SW480 (cell line): ENCODE results near the gene ALDH9A1.
"Not testable (repeated sequence)": the region's sequence is repeated elsewhere in the genome, so short reads cannot be mapped to it uniquely, and the experiment has no call there.

Source experiments
- DNase-seq: peaks from one replicate; pipeline ENCODE4 v3.0.0-alpha.2; 2016; ENCODE audit warnings: low spot score

ALDH9A1 gene

DNA sequence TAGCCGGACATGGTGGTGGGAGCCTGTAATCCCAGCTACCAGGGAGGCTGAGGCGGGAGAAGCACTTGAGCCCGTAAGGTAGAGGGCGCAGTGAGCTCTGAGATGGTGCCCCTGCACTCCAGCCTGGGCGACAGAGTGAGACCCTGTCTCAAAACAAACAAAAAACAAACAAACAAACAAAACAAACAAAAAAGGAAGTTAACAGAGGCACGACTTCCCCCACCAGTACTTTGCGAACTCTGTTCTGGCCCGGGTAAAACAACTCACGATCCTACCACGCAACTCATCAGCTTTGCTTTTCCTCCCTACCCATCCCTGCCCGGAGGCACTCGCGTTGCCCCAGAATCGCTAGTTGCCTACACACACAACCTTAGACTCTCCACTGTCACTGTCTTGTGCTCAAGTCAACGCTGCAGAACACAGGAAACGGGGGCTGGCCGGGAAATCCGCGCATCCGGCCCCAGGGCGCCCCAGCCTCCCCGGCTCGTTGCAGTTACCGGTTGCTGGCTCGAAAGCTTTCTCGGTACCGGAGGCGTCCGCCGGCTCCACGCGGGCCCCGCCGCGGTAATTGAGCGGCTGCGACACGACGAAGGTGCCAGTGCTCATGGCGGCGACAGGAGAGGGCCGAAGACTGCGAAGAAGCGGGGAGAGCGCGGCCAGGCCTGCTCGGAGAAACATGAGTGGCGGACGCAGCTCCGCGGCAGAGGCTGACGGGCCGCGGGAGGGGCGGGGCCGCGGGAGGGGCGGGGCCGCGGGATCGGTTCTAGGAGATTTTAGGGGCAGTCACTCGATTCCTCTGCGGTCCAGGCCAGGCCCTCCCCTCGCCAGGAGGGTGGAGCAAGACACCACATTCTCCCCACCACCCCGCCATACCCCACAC is at the start of gene ALDH9A1:
Gene ALDH9A1 (minus strand): TSS at position 682 of the 880 bp plus-strand sequence. CDS start 4 bp downstream, at position 678.
- DNase-seq, result peak; percentile 79

DNA sequence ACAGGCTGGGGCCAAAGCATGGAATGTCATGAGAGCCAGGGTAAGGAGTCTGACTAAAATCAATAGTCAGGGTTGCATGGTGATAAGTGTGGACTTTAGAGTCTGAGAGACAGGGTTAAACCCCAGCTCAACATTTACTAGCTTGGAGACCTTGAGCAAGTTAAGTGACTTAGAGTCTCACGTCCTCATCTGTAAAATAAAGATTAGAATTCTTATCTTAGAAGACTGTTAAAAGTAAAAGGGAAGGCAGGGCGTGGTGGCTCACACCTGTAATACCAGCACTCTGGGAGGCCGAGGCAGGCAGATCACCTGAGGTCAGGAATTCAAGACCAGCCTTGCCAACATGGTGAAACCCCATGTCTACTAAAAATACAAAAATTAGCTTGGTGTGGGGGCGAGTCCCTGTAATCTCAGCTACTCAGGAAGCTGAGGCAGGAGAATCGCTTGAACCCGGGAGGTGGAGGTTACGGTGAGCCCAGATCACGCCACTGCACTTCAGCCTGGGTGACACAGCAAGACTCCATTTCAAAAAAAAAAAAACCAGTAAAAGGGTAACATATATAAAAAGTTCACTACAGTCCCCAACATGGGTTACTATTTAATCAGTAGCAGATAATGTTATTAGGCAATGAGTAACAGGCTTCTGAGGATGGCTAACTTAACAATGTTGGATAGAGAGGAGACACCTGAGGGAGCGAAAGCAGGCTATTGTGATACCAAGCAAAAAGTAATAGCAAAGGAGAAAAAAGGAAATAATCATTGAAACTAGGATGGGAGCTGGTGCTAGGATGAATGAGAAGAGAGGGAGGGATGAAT is 49.5 kb upstream of the ALDH9A1 start:
- no peak for DNase-seq

DNA sequence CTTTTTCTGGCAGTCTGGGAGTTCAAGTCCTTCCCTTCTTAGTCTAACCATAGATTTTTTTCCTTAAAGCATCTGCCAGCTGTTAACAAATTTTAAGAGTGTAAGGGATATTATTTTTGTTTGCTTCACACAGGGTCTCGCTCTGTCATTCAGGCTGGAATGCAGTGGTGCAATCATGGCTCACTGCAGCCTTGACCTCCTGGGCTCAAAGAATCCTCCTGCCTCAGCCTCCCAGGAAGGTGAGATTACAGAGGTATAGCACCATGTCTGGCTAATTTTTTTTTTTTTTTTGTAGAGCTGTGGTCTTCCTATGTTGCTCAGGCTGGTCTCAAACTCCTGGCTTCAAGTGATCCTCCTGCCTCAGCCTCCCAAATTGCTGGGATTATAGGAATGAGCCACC is 46.6 kb upstream of the ALDH9A1 start:
- DNase-seq, result not testable (repeated sequence)

DNA sequence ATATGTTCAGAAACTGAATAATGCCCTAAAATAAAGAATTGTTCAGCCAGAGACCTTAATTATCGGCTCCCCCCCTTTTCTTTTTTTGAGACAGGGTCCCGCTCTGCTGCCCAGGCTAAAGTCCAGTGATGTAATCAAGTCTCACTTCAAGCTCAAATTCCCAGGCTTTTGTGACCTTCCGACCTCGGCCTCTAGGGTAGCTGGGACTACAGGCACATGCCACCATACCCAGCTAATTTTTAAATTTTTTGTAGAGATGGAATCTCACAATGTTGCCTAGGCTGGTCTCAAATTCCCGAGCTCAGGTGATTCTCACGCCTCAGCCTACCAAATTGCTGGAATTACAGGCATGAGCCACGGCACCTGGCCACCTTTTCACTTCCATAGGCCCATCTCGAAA is 43.8 kb upstream of the ALDH9A1 start:
- no peak for DNase-seq

DNA sequence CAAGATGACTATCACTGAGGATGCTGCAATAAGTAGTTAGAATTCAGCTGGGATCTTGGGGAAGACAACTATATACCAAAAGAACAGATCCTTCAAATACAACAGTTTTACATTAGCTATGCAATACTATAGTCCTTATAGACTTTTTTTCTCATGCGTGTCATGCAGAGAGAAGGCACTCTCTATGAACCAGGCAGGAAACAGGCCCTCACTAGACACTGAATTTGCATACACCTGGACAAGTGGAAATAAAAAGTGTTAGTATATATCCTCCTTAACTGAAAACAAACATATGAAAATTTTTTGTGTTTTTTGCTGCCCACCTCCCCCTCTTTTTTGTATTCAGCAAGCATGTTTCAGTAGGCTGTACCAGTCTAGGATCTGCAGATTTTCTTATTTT is 40.4 kb upstream of the ALDH9A1 start:
- no peak for DNase-seq

DNA sequence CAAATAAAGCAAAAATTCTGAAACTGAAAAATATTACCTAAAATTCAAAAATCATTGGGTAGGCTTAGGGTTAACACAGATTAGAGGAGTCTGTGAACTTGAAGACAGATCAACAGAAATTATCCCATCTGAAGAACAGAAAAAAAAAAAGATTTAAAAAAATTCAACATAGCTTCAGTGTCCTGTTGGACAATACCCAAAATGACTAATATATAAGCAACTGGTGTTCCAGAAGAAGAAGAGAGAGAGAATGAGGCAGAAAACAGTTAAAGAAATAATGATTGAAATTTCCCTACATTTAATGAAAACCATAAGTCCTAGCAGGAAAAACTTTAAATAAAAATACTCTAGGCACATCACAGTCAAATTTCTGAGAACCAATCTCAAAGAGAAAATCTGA is 38.8 kb upstream of the ALDH9A1 start:
- DNase-seq, result no peak

DNA sequence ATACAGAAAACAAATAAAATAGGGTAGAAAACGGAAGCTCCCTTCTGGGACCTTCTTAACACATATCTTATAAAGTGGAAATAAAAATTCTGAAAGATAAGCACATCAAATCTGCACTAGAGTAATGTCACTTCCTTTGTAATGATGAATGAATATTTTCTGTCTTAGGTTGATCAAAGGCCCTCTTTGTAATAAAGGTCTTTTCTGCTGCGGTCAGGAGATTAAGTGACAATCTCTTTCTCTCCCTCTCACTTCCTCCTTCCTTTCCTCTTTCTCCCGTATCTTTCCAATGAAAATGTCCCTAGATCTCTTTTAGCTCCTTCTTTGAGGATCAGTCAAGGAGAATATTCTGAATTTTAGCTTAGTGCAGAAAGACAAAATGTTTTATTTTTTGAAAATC is 36.5 kb upstream of the ALDH9A1 start:
- DNase-seq, result no peak

DNA sequence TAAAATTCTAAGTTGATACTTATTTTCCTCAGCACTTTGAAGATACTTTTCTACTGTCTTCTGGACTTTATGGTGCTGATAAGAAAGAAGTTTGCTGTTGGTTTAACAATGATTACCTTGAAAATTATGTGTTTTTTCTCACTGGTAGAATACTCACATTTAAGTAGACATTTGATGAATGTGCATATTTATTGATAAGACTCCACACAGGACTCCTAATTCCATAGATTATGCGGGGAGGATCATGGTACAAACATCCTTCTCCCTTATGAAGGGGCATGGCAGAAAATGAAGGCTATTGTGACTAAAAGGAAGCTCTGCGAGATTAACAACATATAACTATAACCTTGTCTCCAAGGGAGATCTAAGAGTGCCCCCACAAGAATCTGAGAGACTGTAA is 28.5 kb upstream of the ALDH9A1 start:
- no peak for DNase-seq

DNA sequence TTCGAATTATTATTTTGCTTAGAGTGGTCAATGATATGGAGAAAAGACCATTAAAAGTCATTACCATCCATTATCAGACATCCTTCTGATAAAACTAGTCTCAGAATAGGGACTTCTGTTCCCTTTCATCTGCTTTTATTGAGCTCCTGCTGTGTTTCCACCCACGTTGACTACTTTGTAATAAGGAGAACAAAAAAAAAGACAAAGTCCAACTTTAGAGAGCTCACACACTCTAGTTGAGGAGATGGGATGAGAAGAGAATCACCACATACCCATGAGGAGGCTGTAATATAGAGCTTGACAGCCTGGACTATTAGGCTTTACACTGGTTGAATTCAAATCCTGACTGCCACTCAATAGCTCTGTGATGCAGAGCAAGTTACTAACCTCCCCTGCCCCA is 27.8 kb upstream of the ALDH9A1 start:
- DNase-seq, result no peak

DNA sequence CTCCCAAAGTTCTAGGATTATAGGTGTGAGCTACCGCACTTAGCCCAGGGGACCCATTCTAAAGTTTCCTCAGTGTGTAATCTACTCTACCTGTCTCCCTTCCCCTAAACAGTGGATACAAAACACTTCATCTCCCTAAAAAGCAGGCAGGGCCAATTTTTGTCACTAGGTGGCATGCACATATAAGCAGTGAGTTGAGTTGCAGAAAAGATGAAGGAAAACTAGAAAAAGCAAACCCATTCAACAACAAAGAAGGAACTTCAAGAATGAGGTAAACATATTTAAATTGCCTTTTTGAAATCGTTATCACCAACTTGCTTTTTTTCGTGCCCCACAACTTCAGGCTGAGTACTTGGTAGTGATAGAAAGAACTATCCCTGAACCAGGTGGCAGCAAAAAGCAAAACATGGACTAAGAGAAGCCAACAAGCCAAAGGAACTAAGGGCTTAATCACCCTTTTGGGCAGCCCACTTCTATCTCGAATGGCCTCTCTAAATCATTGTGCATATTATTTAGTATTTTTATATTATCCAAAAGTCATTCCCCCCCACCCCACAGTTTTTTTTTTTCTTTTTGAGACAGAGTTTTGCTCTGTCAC is 19.7 kb upstream of the ALDH9A1 start:
- DNase-seq, result peak; percentile 55

DNA sequence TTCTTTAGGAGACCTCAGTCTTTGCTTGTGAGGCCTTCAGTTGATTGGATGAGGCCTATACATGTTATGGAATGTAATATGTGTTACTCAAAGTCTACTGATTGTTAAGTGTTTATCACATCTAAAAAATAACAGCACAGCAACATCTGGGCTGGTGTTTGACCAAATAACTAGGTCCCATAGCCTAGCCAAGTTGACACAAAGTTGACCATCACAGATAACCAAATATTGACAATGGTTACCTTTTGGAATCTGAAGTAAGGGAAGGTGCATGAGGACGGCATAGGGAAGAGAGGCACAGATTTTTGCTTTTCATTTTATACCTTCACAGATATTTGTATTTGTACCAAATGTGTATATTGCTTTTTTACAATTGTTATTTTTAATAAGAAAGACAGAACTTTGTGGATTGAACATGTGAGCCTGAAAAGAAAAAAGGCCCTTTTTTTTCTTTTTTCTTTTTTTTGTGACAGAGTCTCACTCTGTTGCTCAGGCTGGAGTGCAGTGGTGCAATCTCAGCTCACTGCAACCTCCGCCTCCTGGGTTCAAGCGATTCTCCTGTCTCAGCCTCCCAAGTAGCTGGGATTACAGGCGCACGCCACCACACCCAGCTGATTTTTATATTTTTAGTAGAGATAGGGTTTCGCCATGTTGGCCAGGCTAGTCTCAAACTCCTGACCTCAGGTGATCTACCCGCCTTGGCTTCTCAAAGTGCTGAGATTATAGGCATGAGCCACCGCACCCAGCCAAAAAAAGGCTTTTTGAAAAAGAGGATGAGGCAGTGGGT is 18.1 kb upstream of the ALDH9A1 start:
- not testable (repeated sequence) for DNase-seq

DNA sequence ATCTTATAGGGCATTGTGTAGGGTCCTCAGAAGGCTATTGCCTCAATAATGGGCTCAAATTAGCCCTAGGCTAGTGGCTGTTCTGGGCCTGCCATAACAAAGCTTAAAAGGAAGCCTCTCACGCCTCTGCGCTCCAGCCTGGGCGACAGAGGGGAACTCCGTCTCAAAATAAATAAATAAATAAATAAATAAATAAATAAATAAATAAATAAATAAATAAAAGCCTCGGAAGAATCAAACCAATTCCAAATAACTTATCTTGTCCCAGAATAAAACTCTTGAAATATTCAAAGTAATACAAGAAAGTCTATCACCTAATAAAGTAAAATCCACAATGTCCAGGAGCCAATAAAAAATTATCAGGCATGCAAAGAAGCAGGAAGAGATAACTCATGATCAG is 14.4 kb upstream of the ALDH9A1 start:
- no peak for DNase-seq

DNA sequence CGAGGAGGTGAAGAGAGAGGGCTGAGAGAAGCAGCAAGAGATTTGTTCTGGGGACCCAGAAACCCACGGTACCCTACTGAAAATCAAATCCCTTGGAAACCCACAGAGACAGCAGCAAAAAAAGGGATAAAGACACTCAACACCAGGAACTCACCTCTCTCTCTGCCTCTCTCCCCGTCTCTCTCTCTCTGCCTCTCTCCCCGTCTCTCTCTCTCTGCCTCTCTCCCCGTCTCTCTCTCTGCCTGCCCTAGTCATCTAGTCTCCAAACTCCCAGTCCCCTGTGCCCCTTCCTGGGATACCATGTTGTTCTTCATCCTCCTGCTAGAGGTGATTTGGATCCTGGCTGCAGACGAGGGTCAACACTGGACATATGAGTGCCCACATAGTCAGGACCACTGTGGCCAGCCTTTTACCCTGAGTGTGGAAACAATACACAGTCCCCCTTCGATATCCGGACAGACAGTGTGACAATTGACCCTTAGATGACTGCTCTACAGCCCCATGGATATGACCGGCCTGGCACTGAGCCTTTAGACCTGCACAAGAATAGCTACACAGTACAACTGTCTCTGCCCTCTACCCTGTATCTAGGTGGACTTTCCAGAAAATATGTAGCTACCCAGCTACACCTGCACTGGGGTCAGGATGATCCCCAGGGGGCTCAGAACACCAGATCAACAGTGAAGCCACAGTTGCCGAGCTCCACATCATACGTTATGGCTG is 9.8 kb upstream of the ALDH9A1 start:
- DNase-seq, result no peak

DNA sequence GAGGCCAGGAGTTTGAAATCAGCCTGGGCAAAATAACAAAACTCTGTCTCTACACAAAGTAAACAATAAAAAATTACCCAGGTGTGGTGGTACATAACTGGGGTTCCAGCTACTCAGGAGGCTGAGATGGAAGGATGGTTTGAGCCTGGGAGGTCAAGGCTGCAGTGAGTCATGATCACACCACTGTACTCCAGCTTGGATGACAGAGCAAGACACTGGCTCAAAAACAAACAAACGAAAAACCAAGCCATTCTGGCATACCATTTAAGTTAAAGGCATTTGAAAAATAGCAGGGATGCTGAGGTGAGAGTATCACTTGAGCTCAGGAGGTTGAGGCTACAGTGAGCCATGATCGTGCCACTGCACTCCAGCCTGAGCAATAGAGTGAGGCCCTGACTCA is 5.3 kb upstream of the ALDH9A1 start:
- no peak for DNase-seq

DNA sequence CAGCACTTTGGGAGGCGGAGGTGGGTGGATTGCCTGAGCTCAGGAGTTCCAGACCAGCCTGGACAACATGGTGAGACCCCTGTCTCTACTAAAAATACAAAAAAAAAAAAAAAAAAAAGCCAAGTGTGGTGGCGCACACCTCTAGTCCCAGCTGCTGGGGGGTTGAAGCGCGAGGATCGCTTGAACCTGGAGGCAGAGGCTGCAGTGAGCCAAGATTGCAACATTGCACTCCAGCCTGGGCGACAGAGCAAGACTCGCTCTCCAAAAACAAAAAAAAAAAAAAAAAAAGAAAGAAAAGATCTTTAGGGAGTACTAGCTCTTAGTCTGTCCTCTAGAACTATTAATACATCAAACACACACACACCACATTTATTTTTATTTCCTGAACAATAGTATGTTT is 3.6 kb upstream of the ALDH9A1 start:
- DNase-seq, result not testable (repeated sequence)

DNA sequence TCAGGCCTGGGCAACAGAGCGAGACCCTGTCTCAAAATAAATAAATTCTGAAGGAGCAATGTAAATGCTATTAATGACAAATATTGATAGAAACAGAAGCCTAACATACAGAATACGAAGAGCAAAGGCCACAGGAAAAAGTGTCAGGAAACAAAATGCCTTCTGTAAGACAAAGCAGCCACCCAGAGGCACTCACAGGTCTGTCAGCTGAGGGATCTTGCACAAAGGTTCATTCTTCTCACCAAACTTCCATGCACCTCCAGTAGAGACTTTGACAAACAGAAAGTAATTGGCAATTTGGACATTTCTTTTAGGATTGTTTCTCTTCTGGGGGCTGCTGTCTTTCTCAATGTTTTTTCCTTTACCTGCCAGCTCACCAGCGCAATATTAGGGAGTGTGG is 1.2 kb upstream of the ALDH9A1 start:
- no peak for DNase-seq

DNA sequence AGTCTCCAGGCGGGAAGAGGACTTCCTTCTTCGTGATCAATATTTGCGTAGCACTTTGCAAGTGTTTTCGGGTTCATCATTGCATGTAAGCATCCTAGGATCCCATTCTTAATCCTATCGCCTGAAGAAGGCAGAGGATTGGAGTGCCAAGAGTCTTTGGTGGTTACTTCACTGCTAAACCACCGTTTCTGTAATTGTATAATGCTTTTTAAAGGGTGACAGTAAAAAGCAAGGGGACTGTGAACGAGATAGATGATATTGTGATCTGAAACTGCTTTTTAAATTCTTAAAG is 345 bp upstream of the ALDH9A1 start:
- no peak for DNase-seq

DNA sequence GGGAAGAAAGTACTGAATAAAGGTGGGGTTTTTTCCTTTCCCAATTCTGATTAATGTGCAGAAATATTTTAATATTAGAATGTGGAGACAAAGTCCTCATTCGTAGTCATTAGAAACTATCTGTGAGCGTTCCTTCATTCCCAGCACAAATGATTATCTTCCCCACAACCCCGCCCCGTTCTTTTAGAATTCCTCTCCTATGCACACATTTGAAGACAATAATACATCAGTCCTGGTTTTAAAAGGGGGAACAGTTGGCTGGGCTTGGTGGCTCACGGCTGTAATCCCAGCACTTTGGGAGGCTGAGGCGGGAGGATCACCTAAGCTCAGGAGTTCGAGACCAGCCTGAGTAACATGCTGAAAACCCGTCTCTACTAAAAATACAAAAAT is 876 bp downstream of the ALDH9A1 start:
- DNase-seq, result no peak

DNA sequence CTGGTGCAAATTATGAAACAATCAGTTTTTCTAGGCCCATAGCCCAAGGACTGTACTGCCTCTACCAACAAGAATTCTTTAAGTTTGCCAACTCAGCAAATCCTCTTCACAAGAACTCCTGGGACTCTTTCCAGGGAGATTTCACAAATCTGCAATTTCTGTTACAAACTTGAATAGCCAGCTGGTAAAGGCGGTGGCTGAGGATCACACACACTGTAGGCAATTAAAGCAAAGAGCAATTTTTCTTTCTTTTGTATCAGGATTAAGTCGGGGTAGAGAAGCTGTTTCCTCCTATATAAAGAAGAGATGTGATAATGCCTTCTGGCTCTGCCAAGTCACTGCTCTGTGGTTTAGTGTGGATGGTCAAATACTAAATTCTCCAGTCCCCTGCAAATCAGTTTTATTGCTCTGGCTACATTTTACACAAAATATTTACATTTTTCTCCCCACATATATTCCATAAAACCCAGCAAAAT is 1.7 kb downstream of the ALDH9A1 start:
- DNase-seq, result no peak

DNA sequence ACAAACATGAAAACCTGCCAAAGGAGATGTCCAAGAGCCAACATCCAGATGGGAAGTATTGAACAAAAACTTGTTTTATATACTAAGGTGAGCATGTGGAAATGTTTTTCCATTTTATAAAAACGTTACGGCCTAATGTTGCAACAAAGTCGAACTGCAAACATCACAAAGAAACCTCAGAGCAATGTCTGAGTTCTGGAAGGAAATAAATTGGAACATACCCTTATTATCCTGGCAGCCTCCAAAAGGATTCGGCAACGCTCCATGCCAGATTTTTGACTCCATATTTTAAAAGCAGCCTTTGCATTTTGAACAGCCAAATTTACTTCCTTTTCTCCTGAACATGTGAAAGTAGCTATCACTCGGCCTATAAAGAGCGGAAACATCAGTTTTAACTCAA is 3.3 kb downstream of the ALDH9A1 start:
- DNase-seq, result no peak

DNA sequence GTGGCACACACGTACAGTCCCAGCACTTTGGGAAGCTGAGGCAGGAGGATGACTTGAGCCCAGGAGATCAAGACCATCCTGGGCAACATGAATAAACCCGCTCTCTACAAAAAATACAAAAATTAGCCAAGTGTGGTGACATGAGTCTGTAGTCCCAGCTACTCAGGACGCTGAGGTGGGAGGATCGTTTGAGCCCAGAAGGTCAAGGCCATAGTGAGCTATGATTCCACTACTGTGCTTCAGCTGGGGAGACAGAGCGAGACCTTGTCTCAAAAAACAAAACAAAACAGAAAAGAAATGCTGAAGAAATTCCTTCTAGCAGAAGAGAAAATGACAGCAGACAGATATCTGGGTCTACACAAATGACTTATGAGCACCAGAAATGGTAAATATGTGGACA is 10.3 kb downstream of the ALDH9A1 start:
- no peak for DNase-seq
